Measurements from ENCODE around the gene DNAJC13.

The DNAJC13 gene

GRCh38 chr3:132521901-132522300, 104.6 kb downstream of the DNAJC13 start:
- Histone ChIP-seq H3K9me3 (no peaks in the 10 kb centered on the region), H3K4me1 (no peaks in the 10 kb centered on the region), H3K4me3 (no peak overlapping the region), H3K27me3 (ENCODE audit: low read depth) (no peaks in the 10 kb centered on the region), H3K36me3 (replicated peaks) (peaks cover 56% of the 10 kb centered on the region)
- in situ Hi-C loops (cut with MboI; ENCODE audit: low sequenced_read_pairs), result no loop called here
- no peak for DNase-seq (ENCODE audit: low spot score in 2 of 2)

- DNase-seq (ENCODE audit: low spot score in 2 of 2), result no peak
- peaks cover 51% of the 10 kb centered on the region for H3K36me3 ChIP-seq (replicated peaks)
- no peak overlapping the region for H3K4me3 ChIP-seq
- no peaks in the 10 kb centered on the region for H3K9me3 ChIP-seq
- no peaks in the 10 kb centered on the region for H3K27me3 ChIP-seq (ENCODE audit: low read depth)
- in situ Hi-C loops (cut with MboI; ENCODE audit: low sequenced_read_pairs), result no loop called here
- no peaks in the 10 kb centered on the region for H3K4me1 ChIP-seq
Measured at GRCh38 chr3:132522353-132522752, 105.1 kb downstream of the DNAJC13 start.

GRCh38 chr3:132530624-132531023, 113.3 kb downstream of the DNAJC13 start:
- H3K27me3 ChIP-seq (ENCODE audit: low read depth), result no peaks in the 10 kb centered on the region
- no peak overlapping the region for H3K4me3 ChIP-seq
- H3K36me3 ChIP-seq (replicated peaks), result peaks cover 34% of the 10 kb centered on the region
- DNase-seq (ENCODE audit: low spot score in 2 of 2), result no peak
- H3K4me1 ChIP-seq, result no peaks in the 10 kb centered on the region
- in situ Hi-C loops (cut with MboI; ENCODE audit: low sequenced_read_pairs), result no loop called here
- no peaks in the 10 kb centered on the region for H3K9me3 ChIP-seq

- Histone ChIP-seq H3K4me1 (peaks cover 4% of the 10 kb centered on the region), H3K4me3 (no peak overlapping the region), H3K36me3 (replicated peaks) (peaks cover 10% of the 10 kb centered on the region), H3K9me3 (no peaks in the 10 kb centered on the region), H3K27me3 (ENCODE audit: low read depth) (no peaks in the 10 kb centered on the region)
- in situ Hi-C loops (cut with MboI; ENCODE audit: low sequenced_read_pairs), result no loop called here
- peak; percentile 67 to 79 for DNase-seq (ENCODE audit: low spot score in 2 of 2)
Measured at GRCh38 chr3:132535575-132536441, 118.5 kb downstream of the DNAJC13 start.

- peaks cover 6% of the 10 kb centered on the region for H3K36me3 ChIP-seq (replicated peaks)
- DNase-seq (ENCODE audit: low spot score in 2 of 2), result no peak
- in situ Hi-C loops (cut with MboI; ENCODE audit: low sequenced_read_pairs), result no loop called here
Measured at GRCh38 chr3:132536442-132537153, 119.3 kb downstream of the DNAJC13 start.

GRCh38 chr3:132537297-132537696, 120.0 kb downstream of the DNAJC13 start:
- Histone ChIP-seq H3K27me3 (ENCODE audit: low read depth) (no peaks in the 10 kb centered on the region), H3K4me3 (no peak overlapping the region), H3K36me3 (replicated peaks) (peaks cover 6% of the 10 kb centered on the region), H3K9me3 (no peaks in the 10 kb centered on the region), H3K4me1 (peaks cover 4% of the 10 kb centered on the region)
- in situ Hi-C loops (cut with MboI; ENCODE audit: low sequenced_read_pairs), result no loop called here
- no peak for DNase-seq (ENCODE audit: low spot score in 2 of 2)

More at GRCh38 chr3:132536442-132537153, 119.3 kb downstream of the DNAJC13 start:
- Histone ChIP-seq H3K27me3 (ENCODE audit: low read depth) (no peaks in the 10 kb centered on the region), H3K4me3 (no peak overlapping the region), H3K9me3 (no peaks in the 10 kb centered on the region), H3K4me1 (peaks cover 4% of the 10 kb centered on the region)

GRCh38 chr3:132538072-132538471, 120.8 kb downstream of the DNAJC13 start:
- H3K36me3 ChIP-seq (replicated peaks), result peaks cover 6% of the 10 kb centered on the region
- in situ Hi-C loops (cut with MboI; ENCODE audit: low sequenced_read_pairs), result no loop called here

GRCh38 chr3:132539681-132540080, 122.4 kb downstream of the DNAJC13 start:
- Histone ChIP-seq H3K9me3 (no peaks in the 10 kb centered on the region), H3K4me1 (peaks cover 4% of the 10 kb centered on the region), H3K27me3 (ENCODE audit: low read depth) (no peaks in the 10 kb centered on the region), H3K36me3 (replicated peaks) (peaks cover 6% of the 10 kb centered on the region), H3K4me3 (no peak overlapping the region)
- no peak for DNase-seq (ENCODE audit: low spot score in 2 of 2)
- in situ Hi-C loops (cut with MboI; ENCODE audit: low sequenced_read_pairs), result loop anchor here (5.0 kb wide), 1 partner anchor 108 kb away; no protein-coding TSS in a partner anchor

More at GRCh38 chr3:132538072-132538471, 120.8 kb downstream of the DNAJC13 start:
- H3K27me3 ChIP-seq (ENCODE audit: low read depth), result no peaks in the 10 kb centered on the region
- peaks cover 4% of the 10 kb centered on the region for H3K4me1 ChIP-seq
- no peaks in the 10 kb centered on the region for H3K9me3 ChIP-seq
- H3K4me3 ChIP-seq, result no peak overlapping the region
- DNase-seq (ENCODE audit: low spot score in 2 of 2), result no peak

- Histone ChIP-seq H3K27me3 (ENCODE audit: low read depth) (no peaks in the 10 kb centered on the region), H3K36me3 (replicated peaks) (peaks cover 3% of the 10 kb centered on the region), H3K4me3 (no peak overlapping the region), H3K9me3 (no peaks in the 10 kb centered on the region), H3K4me1 (peaks cover 9% of the 10 kb centered on the region)
- in situ Hi-C loops (cut with MboI; ENCODE audit: low sequenced_read_pairs), result loop anchor here (5.0 kb wide), 1 partner anchor 105 kb away; no protein-coding TSS in a partner anchor
- DNase-seq (ENCODE audit: low spot score in 2 of 2), result no peak
Measured at GRCh38 chr3:132542577-132542976, 125.3 kb downstream of the DNAJC13 start.

- no peaks in the 10 kb centered on the region for H3K27me3 ChIP-seq (ENCODE audit: low read depth)
- H3K4me3 ChIP-seq, result no peak overlapping the region
- DNase-seq (ENCODE audit: low spot score in 2 of 2), result no peak
- H3K9me3 ChIP-seq, result no peaks in the 10 kb centered on the region
- in situ Hi-C loops (cut with MboI; ENCODE audit: low sequenced_read_pairs), result loop anchor here (5.0 kb wide), 1 partner anchor 104 kb away; no protein-coding TSS in a partner anchor
- peaks cover 3% of the 10 kb centered on the region for H3K36me3 ChIP-seq (replicated peaks)
- peaks cover 9% of the 10 kb centered on the region for H3K4me1 ChIP-seq
Measured at GRCh38 chr3:132543011-132543739, 125.9 kb downstream of the DNAJC13 start.

GRCh38 chr3:132544130-132544529, 126.8 kb downstream of the DNAJC13 start:
- Histone ChIP-seq H3K9me3 (no peaks in the 10 kb centered on the region), H3K27me3 (ENCODE audit: low read depth) (no peaks in the 10 kb centered on the region), H3K36me3 (replicated peaks) (peaks cover 3% of the 10 kb centered on the region; the same call in 1 of the 2 replicates), H3K4me3 (no peak overlapping the region), H3K4me1 (peaks cover 9% of the 10 kb centered on the region)
- DNase-seq (ENCODE audit: low spot score in 2 of 2), result no peak
- in situ Hi-C loops (cut with MboI; ENCODE audit: low sequenced_read_pairs), result loop anchor here (5.0 kb wide), 1 partner anchor 103 kb away; no protein-coding TSS in a partner anchor

- no peaks in the 10 kb centered on the region for H3K9me3 ChIP-seq
- H3K4me1 ChIP-seq, result peaks cover 9% of the 10 kb centered on the region
- no peaks in the 10 kb centered on the region for H3K36me3 ChIP-seq (replicated peaks)
- peak; percentile 49 to 88 for DNase-seq (ENCODE audit: low spot score in 2 of 2)
- no peaks in the 10 kb centered on the region for H3K27me3 ChIP-seq (ENCODE audit: low read depth)
- no peak overlapping the region for H3K4me3 ChIP-seq
- in situ Hi-C loops (cut with MboI; ENCODE audit: low sequenced_read_pairs), result no loop called here
Measured at GRCh38 chr3:132545471-132545870, 128.2 kb downstream of the DNAJC13 start.

GRCh38 chr3:132549169-132549568, 131.9 kb downstream of the DNAJC13 start:
- no peak for DNase-seq (ENCODE audit: low spot score in 2 of 2)
- in situ Hi-C loops (cut with MboI; ENCODE audit: low sequenced_read_pairs), result no loop called here
- Histone ChIP-seq H3K4me3 (no peak overlapping the region), H3K36me3 (replicated peaks) (no peaks in the 10 kb centered on the region), H3K9me3 (no peaks in the 10 kb centered on the region), H3K4me1 (peaks cover 10% of the 10 kb centered on the region), H3K27me3 (ENCODE audit: low read depth) (no peaks in the 10 kb centered on the region)

Data from HAP-1 (cell line).